ENCODE data around the gene RASGRF2. TPM values are rescaled to one million over a fixed set of nuclear protein-coding genes. Genes with fewer than 3 reads are reported as not detected.

RASGRF2 gene
- total RNA-seq, 4 donors from 2014 or later, result 13.0 to 45.9 (median 20.0) TPM

- ATAC-seq (ENCODE audit: low FRiP score) (no peak), DNase-seq (ENCODE audit: low spot score) (no peak)
- no peak for TF ChIP-seq CTCF (IDR thresholded peaks at IDR 0.05)
These were observed 121.3 kb downstream of the RASGRF2 start for GRCh38 chr5:81081461-81081835.

- TF ChIP-seq CTCF (IDR thresholded peaks at IDR 0.05), result no peak
- no peak for DNase-seq (ENCODE audit: low spot score)
- ATAC-seq (ENCODE audit: low FRiP score), result no peak
These were observed 126.7 kb downstream of the RASGRF2 start for GRCh38 chr5:81086881-81087281.

- DNase-seq (ENCODE audit: low spot score) (no peak), ATAC-seq (ENCODE audit: low FRiP score) (no peak)
- TF ChIP-seq CTCF (IDR thresholded peaks at IDR 0.05), result no peak
These were observed 131.0 kb downstream of the RASGRF2 start for GRCh38 chr5:81091199-81091598.

- no peak for ATAC-seq (ENCODE audit: low FRiP score)
- TF ChIP-seq CTCF (IDR thresholded peaks at IDR 0.05), result no peak
- DNase-seq (ENCODE audit: low spot score), result no peak
These were observed 133.5 kb downstream of the RASGRF2 start for GRCh38 chr5:81093536-81094196.

- no peak for TF ChIP-seq CTCF (IDR thresholded peaks at IDR 0.05)
- no peak for DNase-seq (ENCODE audit: low spot score)
- no peak for ATAC-seq (ENCODE audit: low FRiP score)
These were observed 135.7 kb downstream of the RASGRF2 start for GRCh38 chr5:81095835-81096234.

- DNase-seq (ENCODE audit: low spot score), result no peak
- ATAC-seq (ENCODE audit: low FRiP score), result no peak
- TF ChIP-seq CTCF (IDR thresholded peaks at IDR 0.05), result no peak
These were observed 137.6 kb downstream of the RASGRF2 start for GRCh38 chr5:81097713-81098112.

- DNase-seq (ENCODE audit: low spot score), result no peak
- no peak for ATAC-seq (ENCODE audit: low FRiP score)
- TF ChIP-seq CTCF (IDR thresholded peaks at IDR 0.05), result no peak
These were observed 145.2 kb downstream of the RASGRF2 start for GRCh38 chr5:81105261-81105877.

Measured in omental fat pad (tissue), 4 donors.